Right ventricle myocardium superior (tissue), 1 donor: ENCODE data around the gene NF2. TPM values are rescaled to one million over a fixed set of nuclear protein-coding genes. Genes with fewer than 3 reads are reported as not detected.
A peak's percentile ranks its signal among the peaks of the same experiment; 100 is the strongest.

ENCODE experiments used
- ATAC-seq: fragments of 200-7000 bp; cut with Tn5 transposase; one replicate; pipeline ENCODE4 v1.9.1; 2020; ENCODE audit warnings: mild to moderate bottlenecking; ENCODE audit not compliant: poor library complexity
- DNase-seq: peaks from one replicate; pipeline ENCODE4 v3.0.0-alpha.2; 2020
- intact Hi-C: fragments of 100-400 bp; cut with DNase I; formaldehyde crosslinking; loops from one replicate; pipeline ENCODE4 v1.11.2; 2022
- total RNA-seq: library from RNA; stranded (reverse); fragmentation: NEBNext Ultra II Directional; extraction: Animal tissue kit (Norgen Biotek cat#: 25700); gene quantifications from one replicate; pipeline ENCODE4 v1.2.1, GENCODE V29; 2021
- donor health status: DM: no; HTN: yes; CAD: no; lungs with severe emphysema.

The NF2 gene
- total RNA-seq, 1 donor from 2014 or later = 40.6 TPM

DNA sequence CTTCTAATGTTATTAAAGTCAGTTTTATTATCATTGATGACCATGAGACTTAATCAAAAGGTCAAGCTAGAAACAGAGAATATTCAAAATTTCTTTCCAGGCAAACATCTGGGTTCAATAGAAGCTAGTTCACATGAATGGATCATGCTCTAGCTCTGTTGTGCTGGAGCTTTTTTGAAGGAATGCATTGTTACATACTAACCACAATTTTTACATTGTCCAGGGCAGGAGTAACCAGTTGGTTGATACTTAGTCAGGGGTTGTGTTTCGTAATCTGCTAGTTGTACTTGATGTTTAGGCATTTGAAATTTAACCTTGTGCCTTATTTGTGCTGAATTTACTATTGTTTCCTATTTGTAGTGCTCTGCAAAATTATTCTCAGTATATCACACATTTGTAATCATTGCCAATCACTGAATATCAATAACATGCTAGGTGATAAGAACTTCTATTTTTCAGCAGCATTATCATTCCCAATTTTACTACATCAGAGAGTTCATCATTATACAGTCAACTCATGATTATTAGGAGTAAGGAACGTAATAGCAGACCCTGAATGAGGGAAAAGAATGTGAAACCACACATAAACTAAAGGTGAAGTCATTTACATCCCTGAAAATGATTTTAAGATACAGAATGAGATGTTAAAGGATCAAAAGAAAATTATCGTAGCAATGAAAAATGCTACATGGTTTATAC lies 23.2 kb downstream of the NF2 start:
- intact Hi-C loops = no loop called here
- ATAC-seq = no peak
- DNase-seq = no peak

DNA sequence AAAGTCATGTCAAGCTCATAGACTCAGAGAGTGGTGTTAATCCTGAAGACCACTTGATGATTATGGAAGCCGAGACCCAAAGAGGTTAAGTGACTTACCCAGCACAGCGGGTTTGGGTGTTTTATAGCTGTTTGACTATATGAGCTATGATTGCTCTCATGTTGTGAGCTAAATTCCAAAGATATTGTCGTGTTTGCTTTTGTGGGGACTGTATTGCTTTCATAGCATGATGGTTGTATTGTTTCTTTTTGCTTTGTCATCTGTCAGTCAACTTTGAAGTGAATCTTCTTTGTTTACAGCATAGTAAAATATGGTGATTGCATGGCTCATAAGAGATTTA lies 23.7 kb downstream of the NF2 start:
- no peak for DNase-seq
- ATAC-seq = no peak
- intact Hi-C loops = no loop called here

DNA sequence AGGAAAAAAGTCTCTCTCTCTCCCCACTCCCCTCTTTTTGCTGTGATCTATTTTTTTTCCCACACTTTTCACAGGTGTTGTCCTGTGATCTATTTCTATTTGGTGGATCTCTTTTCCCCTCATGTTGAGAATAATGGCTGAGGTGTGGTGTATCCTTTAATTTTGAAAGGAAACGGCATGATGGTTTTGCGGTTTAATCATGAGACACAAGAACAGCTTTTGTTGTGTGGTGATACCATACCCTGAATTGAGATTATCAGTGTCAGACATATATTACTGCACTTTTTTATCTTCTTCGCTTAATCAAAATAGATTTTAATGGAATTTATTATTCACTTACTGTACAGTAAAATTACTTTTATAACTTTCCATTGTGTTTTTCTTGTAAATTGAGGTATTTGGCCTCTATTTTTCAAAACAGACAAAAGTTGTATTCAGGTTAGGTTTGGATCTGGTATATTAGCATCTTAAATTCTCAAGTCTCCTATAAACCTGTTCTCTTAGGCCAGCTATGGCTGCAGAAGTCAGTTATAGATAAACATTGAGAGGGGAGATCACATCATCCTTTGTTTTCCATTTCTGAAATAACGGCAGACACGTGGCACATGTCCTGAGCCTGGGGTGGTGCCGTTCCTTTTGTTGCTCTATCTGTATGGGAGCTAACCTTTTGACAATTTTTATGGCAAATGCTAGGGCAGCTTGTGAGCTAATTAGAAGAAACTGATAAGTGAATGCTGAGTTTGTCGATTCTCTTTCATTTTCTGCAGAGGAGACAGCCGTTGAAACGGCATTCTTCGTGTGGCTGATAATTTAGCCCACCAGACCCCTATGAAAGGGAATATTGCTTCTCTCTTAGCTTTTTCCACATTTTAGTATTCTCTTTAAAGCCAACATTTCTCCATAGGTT lies 25.8 kb downstream of the NF2 start:
- intact Hi-C loops = no loop called here
- ATAC-seq (no peak), DNase-seq (no peak)

DNA sequence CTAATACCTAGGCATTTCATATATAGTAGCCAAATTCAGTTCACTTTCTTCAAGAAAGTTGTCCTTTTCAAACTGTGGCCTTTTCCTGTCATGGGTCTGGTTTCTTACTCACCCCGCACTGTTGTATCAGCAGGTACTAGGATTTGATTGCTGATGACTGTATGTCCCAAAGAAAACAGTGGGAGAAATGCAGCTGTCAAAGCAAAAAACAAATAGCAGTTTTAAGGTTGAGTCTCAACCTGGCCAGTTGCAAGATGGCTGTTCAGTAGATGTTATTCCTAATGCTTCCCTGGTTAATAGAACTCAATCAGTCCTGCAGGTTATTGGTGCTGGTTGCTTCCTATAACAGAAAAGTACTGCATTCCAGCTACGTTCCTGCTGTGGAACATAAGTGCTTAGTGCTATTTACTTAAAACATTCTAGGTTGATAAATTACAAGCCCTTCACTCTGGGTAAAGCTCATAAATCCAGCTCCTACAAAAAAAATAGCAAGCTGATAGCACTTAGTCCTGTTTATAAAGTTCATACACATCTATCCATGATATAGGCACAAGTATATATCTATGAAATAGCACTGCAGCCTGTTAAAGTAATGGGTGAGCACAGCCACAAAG lies 26.6 kb downstream of the NF2 start:
- DNase-seq = no peak
- no peak for ATAC-seq
- intact Hi-C loops = loop anchor here (5.0 kb wide), 1 partner anchor 457 kb away; no protein-coding TSS in a partner anchor

DNA sequence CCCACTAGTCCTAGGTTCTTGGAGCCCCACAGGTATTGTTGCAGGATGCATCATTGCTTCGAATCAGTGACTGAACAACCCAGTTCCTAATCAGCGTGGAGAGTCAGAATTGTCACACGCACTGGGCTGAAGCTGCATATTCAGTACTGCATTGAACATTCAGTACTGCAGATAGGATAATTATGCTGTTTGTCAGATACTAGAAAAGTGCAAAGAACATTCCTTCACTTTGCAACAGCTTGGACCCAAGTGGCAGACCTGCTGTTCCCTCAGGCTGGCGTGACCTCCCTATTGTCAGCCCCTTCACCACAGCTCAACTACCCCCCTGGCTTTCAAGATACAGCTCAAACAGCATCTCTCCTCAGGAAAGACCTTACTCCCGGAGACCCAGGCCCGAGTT lies 27.6 kb downstream of the NF2 start:
- intact Hi-C loops = loop anchor here (5.0 kb wide), 1 partner anchor 456 kb away; no protein-coding TSS in a partner anchor
- peak; percentile 68 for ATAC-seq
- no peak for DNase-seq

DNA sequence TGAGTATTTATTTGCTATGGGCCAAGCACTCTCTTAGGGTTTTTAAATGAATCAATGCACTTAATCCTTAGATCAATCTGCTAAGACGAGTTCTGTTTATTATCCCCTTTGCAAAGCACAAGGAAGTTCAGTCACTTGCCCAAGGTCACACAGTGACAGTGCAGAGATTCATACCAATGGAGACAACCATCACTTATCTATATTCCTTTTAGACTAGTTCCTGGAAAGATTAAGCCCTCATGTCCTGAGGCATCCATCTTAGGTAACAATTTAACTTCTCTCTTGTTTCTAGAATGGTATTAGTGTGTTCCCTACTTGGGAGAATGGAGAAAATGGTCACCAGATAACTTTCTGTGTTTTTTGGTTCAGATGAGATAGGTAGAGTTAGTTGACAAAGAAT lies 28.3 kb downstream of the NF2 start:
- intact Hi-C loops = loop anchor here (5.0 kb wide), 1 partner anchor 456 kb away; no protein-coding TSS in a partner anchor
- no peak for ATAC-seq
- no peak for DNase-seq

DNA sequence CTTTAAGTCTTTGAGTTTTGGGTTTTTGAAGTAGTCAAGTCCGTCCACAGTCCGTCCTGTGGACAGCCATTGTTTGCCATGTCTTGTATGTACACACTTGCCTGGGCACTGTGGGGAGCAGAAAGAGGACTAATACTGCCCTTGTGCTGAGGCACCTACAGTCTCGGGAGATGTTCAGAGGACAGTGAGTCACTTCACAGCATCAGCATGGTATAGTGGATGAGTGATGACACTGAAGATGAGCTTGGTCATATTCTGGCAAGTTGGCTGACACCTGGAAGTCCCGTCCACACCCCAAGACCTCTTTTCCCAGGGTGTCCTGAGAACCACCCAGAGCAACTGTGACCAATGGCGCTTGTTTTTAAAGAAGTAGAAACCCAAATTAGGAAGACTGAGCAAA lies 29.2 kb downstream of the NF2 start:
- ATAC-seq (no peak), DNase-seq (no peak)
- intact Hi-C loops = loop anchor here (5.0 kb wide), 1 partner anchor 455 kb away; no protein-coding TSS in a partner anchor

DNA sequence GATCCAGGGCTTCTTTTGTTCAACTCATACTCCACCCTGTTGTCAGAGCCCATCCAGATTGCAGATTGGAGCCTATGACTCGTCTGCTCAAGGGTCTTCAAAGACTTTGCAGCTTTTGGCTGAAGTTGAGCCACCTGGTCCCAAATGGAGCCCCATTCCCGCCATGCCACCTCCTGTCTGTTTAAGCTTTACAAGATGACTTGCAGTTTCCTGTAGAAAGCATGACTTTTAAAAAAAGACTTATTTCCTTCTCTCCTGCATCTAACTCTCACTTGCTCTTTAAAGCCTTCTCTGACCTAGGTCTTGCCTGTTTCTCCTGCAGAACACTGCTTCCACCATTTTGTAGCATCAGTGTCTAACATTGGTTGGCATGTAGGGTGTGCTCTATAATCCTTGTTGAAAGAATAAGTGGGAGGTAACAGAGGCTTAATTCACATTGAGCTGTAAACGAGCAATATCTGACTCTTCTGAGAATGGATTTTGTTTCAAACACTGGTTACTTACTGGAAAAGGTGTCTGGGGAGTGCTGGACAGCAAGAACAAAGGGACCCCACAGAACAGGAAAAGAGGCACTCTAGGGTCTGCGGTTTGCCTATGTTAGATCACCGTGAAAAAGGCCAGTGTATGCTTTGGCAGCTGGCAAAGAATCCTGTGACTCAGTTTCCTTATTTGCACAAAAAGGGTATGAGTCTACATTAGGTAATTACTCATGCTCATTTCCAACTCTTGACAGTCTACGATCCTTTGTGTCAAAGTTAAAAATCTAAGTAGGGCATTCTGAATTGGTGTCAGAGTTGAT lies 30.3 kb downstream of the NF2 start:
- DNase-seq = no peak
- ATAC-seq = no peak
- intact Hi-C loops = loop anchor here (5.0 kb wide), 1 partner anchor 454 kb away; no protein-coding TSS in a partner anchor

DNA sequence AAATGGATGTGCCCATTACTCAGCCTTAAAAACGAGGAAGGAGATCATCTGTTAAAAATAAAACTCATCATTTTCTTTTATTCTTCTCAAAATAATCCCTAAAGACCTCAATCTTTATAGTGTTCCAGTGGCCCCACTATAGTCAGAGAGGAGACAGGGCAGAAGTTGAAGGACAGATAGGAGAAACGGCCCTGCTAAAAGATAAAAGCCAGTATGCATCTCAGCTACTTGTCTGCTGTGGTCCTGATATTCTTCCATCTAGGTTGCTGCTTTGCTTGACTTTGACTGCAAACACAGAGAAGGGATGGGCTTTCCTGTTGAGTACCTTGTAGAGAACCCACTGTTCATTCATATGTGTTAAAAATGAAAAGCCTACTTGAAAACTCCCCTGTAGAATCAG lies 31.4 kb downstream of the NF2 start:
- intact Hi-C loops = loop anchor here (5.0 kb wide), 1 partner anchor 452 kb away; no protein-coding TSS in a partner anchor
- DNase-seq (no peak), ATAC-seq (no peak)

DNA sequence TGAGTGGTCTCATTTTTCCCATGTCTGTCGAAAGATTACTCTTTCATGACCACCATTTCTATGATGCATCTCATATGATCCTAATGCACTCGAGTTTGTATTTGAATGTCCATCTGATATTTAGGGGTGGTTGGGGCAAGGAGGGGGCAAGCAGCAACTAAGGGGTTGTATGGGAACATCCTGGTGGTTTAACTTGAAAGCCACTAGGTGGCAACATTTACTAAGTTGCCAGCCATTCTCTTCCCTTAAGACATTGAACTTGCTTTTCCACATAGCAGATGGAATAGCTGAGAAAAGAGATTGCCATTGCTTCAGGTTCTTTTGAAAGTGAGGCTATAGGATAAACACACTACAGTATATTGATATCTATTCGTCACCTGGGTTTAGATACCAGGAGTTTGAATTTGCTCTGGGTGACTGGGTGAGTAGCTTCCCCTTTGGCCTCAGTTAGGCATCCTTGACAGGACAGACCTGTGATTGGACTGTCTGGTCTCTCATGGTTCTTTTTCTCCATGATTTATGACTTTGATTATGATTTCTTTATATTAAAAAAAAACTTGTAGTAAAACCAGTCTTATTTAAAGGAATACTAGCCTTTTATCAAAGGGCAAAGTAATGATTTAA lies 32.4 kb downstream of the NF2 start:
- intact Hi-C loops = no loop called here
- ATAC-seq (peak; percentile 63), DNase-seq (no peak)

DNA sequence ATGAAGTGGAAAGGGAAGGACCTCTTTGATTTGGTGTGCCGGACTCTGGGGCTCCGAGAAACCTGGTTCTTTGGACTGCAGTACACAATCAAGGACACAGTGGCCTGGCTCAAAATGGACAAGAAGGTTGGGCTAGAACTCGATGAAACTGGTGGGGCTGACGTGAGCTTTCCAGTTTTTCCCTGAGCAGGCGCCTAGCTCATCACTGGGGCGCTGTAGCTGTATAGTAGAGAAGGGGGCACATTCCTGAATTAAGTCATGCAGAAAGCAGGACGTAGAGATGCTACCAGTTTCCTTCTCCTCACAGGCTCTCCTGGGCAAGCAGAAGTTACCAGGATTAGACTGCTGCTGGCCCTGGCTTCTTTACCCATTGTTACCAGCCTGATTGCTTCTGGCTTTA lies 33.3 kb downstream of the NF2 start:
- ATAC-seq (no peak), DNase-seq (no peak)
- intact Hi-C loops = no loop called here

DNA sequence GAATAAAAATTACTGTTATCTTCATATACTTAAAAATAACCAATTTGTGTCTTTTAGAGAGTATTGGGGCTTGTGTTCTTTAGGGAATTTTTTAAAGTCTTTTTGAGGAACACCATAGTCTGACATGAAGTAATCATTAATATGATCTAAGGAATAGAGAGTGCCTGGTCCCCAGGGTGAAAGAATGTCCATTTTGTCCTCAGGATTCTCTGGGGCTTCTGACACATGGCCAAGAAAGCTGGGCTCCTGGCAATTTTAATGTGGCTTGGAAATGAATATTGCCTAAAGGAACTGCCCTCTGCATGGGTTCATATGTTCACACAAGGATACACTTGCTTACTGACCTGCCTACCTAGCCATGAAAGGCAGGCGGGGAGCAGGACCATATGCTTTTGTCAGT lies 33.7 kb downstream of the NF2 start:
- ATAC-seq (no peak), DNase-seq (no peak)
- intact Hi-C loops = no loop called here

DNA sequence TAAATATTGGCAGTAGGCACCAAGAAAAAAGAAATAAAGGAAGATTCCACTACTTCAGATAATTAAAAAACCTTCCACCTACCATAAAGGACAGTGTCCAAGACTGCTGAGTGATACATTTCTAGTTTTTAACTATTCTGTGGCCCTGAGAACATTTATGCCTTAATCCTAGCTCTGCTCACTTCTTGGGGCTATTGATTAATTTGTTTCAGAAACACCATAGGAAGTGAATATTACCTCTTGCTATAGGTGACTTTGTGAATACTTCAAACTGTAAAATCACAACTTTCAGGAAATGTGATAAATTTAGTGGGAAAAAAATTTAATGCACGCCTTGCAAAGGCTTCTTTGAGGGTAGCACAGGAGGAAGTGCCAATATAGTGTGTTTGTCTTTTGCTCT lies 35.2 kb downstream of the NF2 start:
- ATAC-seq = no peak
- DNase-seq = no peak
- intact Hi-C loops = no loop called here

DNA sequence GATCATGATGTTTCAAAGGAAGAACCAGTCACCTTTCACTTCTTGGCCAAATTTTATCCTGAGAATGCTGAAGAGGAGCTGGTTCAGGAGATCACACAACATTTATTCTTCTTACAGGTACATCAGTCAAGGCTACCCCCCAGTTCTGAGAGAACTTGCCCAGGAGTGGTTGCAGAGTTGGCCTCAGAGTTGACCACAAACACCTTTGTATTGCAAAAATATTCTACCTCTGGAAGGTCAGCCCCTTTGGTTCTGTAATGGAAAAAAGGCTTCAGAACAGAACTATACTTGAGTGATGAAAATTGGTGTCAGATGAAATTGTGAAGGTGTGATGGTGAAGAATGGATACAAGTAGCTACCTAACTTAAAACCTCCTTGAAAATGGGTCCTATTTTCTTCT lies 35.7 kb downstream of the NF2 start:
- intact Hi-C loops = no loop called here
- ATAC-seq (no peak), DNase-seq (no peak)

DNA sequence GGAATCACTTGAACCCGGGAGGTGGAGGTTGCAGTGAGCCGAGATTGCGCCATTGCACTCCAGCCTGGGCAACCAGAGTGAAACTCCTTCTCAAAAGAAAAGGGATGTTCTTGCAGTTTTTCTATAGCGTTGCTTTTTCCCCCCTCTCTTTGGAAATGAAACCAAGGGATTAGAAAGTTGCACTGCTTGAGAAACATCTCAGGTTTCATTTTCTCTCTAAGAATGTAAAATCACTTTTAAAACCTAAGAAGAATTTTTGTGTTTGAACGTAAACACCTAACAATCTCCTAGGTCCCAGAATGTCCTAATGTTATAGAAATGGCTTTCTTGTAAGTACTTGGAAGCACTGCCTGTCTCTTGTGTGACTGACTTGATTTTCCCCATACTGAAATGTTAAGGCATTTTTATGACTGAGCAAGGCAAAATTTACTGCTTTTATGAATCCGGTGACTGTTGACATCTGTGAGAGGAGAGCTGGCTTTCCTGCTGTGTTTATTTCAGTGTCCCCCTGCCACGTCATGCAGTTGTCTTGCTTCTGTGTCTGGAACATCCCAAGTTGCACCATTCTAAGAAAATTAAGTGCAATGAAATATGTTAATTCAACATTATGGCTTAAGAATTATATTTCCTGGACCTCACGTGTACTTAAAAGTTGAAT lies 37.7 kb downstream of the NF2 start:
- ATAC-seq (no peak), DNase-seq (no peak)
- intact Hi-C loops = no loop called here

DNA sequence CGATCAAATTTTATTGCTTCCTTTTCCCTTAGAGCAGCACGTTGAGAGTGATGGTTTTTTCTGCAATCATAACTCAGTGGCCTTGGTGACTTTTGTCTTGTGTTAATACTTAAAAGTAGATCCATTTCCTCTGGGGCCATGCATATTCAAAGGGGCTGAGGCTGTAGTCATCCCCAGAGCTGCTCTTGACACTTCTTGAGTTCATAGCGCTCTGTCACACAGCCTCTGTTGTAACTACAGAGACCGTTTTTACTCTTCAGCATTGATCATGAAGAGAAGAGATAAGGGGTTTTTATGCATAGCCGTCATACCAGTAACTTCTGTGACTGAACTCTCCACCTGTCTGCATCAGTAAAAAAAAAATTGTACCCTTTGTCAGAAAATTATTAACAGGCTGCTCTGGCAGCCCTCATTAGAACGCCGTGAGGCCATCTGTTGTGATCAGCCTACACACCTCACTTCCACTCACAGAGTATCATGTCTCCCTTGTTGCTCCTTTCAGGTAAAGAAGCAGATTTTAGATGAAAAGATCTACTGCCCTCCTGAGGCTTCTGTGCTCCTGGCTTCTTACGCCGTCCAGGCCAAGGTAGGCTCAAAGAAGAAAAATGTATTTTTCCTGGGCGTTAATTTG lies 38.4 kb downstream of the NF2 start:
- DNase-seq = no peak
- intact Hi-C loops = no loop called here
- no peak for ATAC-seq

DNA sequence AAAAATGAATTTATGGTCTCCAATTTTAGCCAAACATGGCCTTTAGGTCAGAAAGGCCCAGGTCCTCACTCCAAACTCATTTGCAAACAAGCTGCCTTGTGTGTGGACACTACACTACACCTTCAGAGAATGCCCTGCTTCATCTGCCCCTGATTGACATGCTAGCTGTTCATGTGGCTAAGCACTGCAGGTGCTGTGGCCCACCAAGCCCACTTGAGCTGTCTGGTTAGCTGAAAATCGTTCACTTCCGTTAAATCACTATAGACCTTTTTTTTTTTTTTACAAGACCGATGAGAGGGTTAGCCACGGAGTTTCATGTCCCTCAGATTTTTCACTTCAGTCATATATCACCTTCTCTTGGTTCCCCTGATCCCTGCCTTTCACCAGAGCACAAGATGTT lies 39.3 kb downstream of the NF2 start:
- no peak for ATAC-seq
- DNase-seq = no peak
- intact Hi-C loops = no loop called here
